NCI-H2081 (cell line): ENCODE measurements around the gene TTL.

Experiments
- DNase-seq, 2 experiments: peaks; one replicate each; lab custom pipeline; 2025; lab: John Stamatoyannopoulos, UW

Gene TTL

GRCh38 chr2:112583497-112584133 lies 101.7 kb downstream of the TTL start:
- peak in 1 of 2 experiments; percentile 42 for DNase-seq

- peak; percentile 93 to 97 for DNase-seq
Observed at GRCh38 chr2:112584134-112584890, 102.4 kb downstream of the TTL start, which contains the start of gene CHCHD5. Gene CHCHD5, plus strand, starts transcription at chr2:112584609. Its CDS starts 39 bp downstream, at chr2:112584648.

GRCh38 chr2:112584891-112585250 lies 102.9 kb downstream of the TTL start:
- no peak for DNase-seq

GRCh38 chr2:112585400-112585799 lies 103.4 kb downstream of the TTL start:
- no peak for DNase-seq

GRCh38 chr2:112585873-112586464 lies 104.0 kb downstream of the TTL start:
- no peak for DNase-seq

- peak in 1 of 2 experiments; percentile 52 for DNase-seq
Observed at GRCh38 chr2:112588611-112589045, 106.7 kb downstream of the TTL start.
